OCI-LY3 (cell line): ENCODE data around the gene GAS5.
"Not testable (repeated sequence)": the region's sequence is repeated elsewhere in the genome, so short reads cannot be mapped to it uniquely, and the experiment has no call there.

Source experiments
- H2AFZ ChIP-seq: fragments of 200-600, 300-600 bp; shearing (Covaris generic); 2 replicates; pipeline ENCODE4 v1.6.0; 2014; ENCODE audit warnings: antibody characterized with exemption, low read depth, low read length
- H3K27ac ChIP-seq: fragments of 200-600, 300-600 bp; sonication (generic); 2 replicates; pipeline ENCODE4 v1.5.1; 2014; ENCODE audit warnings: mild to moderate bottlenecking, low read length, moderate library complexity, mixed read lengths
- H3K27me3 ChIP-seq: fragments of 200-600, 300-600 bp; sonication (generic); 2 replicates; pipeline ENCODE4 v1.6.1; 2014; ENCODE audit warnings: low read depth, low read length, mixed read lengths
- H3K36me3 ChIP-seq: fragments of 200-600, 300-600 bp; sonication (generic); replicated peaks from 2 replicates; pipeline ENCODE3; 2014; ENCODE audit warnings: low read depth, low read length, mixed read lengths
- H3K4me1 ChIP-seq: fragments of 300-600, 200-600 bp; sonication (generic); 2 replicates; pipeline ENCODE4 v1.6.1; 2014; ENCODE audit warnings: low read length, mixed read lengths
- H3K4me2 ChIP-seq: fragments of 200-600, 300-600 bp; sonication (generic); 2 replicates; pipeline ENCODE4 v1.6.1; 2014; ENCODE audit warnings: low read length, mixed read lengths
- H3K4me3 ChIP-seq: fragments of 300-600, 200-600 bp; sonication (generic); 2 replicates; pipeline ENCODE4 v1.5.1; 2014; ENCODE audit warnings: antibody characterized with exemption, mild to moderate bottlenecking, low read length, moderate library complexity
- H3K79me2 ChIP-seq: fragments of 300-600, 200-600 bp; shearing (Covaris generic); 2 replicates; pipeline ENCODE4 v1.6.1; 2014; ENCODE audit warnings: mild to moderate bottlenecking, low read length, mixed read lengths
- H3K9ac ChIP-seq: fragments of 300-600, 200-600 bp; shearing (Covaris generic); 2 replicates; pipeline ENCODE4 v1.6.0; 2014; ENCODE audit warnings: mild to moderate bottlenecking, low read length, moderate library complexity
- H3K9me3 ChIP-seq: fragments of 200-600, 300-600 bp; shearing (Covaris generic); 2 replicates; pipeline ENCODE4 v1.6.1; 2014; ENCODE audit warnings: low read length, mixed read lengths; ENCODE audit not compliant: insufficient read depth
- H4K20me1 ChIP-seq: fragments of 200-600, 300-600 bp; sonication (generic); 2 replicates; pipeline ENCODE4 v1.6.1; 2016; ENCODE audit warnings: low read length, mixed read lengths; ENCODE audit not compliant: insufficient read depth
- EZH2phosphoT487 ChIP-seq: fragments of 200-600 bp; shearing (Covaris generic); IDR thresholded peaks from 2 replicates; pipeline ENCODE4 v1.6.1; 2018; ENCODE audit warnings: antibody characterized with exemption, mixed run types, low read depth
- TF ChIP-seq, protein P1 (sequence below): fragments of 200-600, 300-600 bp; sonication (generic); IDR thresholded peaks from 2 replicates; pipeline ENCODE4 v1.5.1; 2014; ENCODE audit warnings: antibody characterized with exemption, low read length, low read depth

The GAS5 gene

DNA sequence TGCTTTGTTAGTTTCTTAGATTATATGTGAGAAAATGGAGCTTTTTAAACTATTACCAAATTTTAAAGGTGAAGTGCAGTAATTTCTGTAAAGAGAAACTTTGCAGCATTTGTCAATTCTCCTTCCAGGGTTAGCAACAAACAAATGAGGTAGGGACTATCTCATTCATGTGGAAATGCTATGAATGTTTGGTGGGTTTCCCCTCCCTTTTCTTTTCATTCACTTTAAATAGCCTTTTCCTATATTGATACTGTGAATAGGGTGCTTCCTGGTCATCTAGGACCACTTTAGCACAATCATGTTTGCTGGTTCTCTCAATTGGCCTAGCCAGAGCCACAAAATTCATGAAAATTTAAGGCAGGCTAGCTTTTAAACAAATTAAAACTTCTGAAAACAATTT, 21.0 kb upstream of the GAS5 start:
- Histone ChIP-seq H3K27ac (no peak overlapping the region), H4K20me1 (no peaks in the 10 kb centered on the region), H3K9ac (no peak overlapping the region), H3K4me2 (no peak overlapping the region), H3K4me3 (no peak overlapping the region), H3K79me2 (no peaks in the 10 kb centered on the region), H3K4me1 (no peaks in the 10 kb centered on the region), H2AFZ (no peak overlapping the region), H3K36me3 (peaks cover 7% of the 10 kb centered on the region), H3K9me3 (no peaks in the 10 kb centered on the region), H3K27me3 (no peaks in the 10 kb centered on the region)
- no peak for TF ChIP-seq EZH2phosphoT487
- TF ChIP-seq, protein P1, sequence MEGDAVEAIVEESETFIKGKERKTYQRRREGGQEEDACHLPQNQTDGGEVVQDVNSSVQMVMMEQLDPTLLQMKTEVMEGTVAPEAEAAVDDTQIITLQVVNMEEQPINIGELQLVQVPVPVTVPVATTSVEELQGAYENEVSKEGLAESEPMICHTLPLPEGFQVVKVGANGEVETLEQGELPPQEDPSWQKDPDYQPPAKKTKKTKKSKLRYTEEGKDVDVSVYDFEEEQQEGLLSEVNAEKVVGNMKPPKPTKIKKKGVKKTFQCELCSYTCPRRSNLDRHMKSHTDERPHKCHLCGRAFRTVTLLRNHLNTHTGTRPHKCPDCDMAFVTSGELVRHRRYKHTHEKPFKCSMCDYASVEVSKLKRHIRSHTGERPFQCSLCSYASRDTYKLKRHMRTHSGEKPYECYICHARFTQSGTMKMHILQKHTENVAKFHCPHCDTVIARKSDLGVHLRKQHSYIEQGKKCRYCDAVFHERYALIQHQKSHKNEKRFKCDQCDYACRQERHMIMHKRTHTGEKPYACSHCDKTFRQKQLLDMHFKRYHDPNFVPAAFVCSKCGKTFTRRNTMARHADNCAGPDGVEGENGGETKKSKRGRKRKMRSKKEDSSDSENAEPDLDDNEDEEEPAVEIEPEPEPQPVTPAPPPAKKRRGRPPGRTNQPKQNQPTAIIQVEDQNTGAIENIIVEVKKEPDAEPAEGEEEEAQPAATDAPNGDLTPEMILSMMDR: no peak

DNA sequence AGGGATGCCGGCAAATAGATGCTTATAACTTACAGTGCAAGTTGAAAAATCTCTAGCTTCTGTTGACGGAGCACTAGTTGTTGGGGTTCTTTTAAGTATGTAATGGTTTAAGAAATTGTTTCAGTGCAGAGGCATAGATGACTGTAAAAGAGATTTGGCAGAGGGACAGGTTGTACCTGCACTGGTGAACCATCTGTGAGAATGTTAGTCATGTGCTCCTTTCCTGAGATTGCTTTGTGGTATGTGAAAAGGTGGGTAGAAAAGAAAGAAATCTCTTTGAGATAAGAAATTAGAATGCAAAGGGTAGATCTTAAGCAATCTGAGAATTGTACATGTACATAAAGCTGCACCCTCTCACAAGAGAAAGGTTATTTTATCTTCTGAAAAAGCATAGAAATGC, 19.8 kb upstream of the GAS5 start:
- Histone ChIP-seq H4K20me1 (no peaks in the 10 kb centered on the region), H3K4me2 (no peak overlapping the region), H3K4me1 (no peaks in the 10 kb centered on the region), H3K9ac (no peak overlapping the region), H2AFZ (no peak overlapping the region), H3K27me3 (no peaks in the 10 kb centered on the region), H3K4me3 (no peak overlapping the region), H3K79me2 (no peaks in the 10 kb centered on the region), H3K27ac (no peak overlapping the region), H3K9me3 (no peaks in the 10 kb centered on the region), H3K36me3 (peaks cover 7% of the 10 kb centered on the region)
- no peak for TF ChIP-seq EZH2phosphoT487
- TF ChIP-seq, protein P1: no peak

DNA sequence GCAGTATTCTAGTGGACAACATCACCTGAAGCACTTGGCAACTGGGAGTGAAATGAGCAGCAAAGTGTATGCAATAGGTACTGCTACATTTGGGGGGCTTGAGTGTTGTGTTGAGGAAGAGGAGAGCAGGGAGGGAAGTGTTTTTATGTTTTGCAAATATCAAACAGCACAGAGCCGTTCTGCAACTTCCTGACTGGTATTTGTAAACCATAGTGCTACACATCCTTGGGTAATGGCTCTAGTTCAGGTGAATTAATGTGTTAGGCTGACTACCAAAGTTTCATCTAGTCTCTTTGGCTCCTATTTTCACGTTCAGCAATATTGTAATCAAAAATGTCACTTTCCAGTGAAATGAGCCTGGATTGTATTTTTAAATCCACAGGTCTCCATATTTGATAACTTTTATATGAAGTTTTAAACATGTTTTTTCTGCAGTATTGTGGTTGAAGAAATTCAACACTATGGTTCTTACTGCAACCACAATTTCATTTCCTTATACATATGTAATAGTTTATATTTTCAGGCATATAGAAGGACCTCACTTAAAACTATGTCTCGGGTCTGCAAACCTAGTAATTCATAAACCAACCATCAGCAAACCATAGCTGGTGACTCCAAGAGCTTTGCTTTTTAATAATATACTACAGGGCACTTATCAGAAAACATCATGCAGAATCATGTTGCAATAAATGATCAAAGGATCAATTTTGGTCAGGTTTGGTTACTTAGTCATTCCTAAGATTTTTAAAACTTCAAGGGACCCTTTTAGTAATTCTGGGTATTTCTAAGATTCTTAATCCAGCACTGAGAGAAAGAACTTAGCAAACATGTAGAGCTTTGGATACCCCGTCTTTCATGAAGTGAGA, 19.2 kb upstream of the GAS5 start:
- H3K4me2 ChIP-seq: no peak overlapping the region
- H3K27ac ChIP-seq: no peak overlapping the region
- no peaks in the 10 kb centered on the region for H4K20me1 ChIP-seq
- H3K9me3 ChIP-seq: no peaks in the 10 kb centered on the region
- H3K4me1 ChIP-seq: no peaks in the 10 kb centered on the region
- H3K4me3 ChIP-seq: no peak overlapping the region
- H3K36me3 ChIP-seq: peaks cover 7% of the 10 kb centered on the region
- TF ChIP-seq, protein P1: no peak
- TF ChIP-seq EZH2phosphoT487: no peak
- H3K79me2 ChIP-seq: no peaks in the 10 kb centered on the region
- H2AFZ ChIP-seq: no peak overlapping the region
- H3K9ac ChIP-seq: no peak overlapping the region
- H3K27me3 ChIP-seq: no peaks in the 10 kb centered on the region

DNA sequence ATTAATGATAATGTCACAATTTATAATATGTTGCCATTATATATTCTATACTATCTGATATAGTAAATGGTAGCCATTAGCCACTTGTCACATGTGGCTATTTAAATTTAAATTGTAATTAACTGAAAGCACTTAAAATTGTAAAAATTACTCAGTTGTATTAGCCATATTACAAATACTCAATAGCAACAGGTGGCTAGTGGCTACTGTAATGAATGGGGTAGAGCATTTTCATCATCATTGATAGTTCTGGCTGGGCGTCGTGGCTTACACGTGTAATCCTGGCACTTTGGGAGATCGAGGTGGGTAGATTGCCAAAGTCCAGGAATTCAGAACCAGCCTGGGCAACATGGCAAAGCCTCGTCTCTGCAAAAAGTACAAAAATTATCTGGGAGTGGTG, 16.9 kb upstream of the GAS5 start:
- H3K79me2 ChIP-seq: no peaks in the 10 kb centered on the region

DNA sequence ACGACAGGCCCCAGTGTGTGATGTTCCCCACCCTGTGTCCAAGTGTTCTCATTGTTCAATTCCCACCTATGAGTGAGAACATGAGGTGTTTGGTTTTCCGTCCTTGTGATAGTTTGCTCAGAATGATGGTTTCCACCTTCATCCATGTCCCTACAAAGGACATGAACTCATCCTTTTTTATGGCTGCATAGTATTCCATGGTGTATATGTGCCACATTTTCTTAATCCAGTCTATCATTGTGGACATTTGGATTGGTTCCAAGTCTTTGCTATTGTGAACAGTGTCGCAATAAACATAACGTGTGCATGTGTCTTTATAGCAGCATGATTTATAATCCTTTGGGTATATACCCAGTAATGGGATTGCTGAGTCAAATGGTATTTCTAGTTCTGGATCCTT, 13.3 kb upstream of the GAS5 start:
- H3K4me1 ChIP-seq, H3K79me2 ChIP-seq, H3K4me3 ChIP-seq, H3K9me3 ChIP-seq, H3K36me3 ChIP-seq, H4K20me1 ChIP-seq, H3K9ac ChIP-seq, H3K4me2 ChIP-seq, H2AFZ ChIP-seq, H3K27ac ChIP-seq, H3K27me3 ChIP-seq: not testable (repeated sequence)

More for the DNA sequence above, 16.9 kb upstream of the GAS5 start:
- H3K27me3 ChIP-seq: no peaks in the 10 kb centered on the region
- H2AFZ ChIP-seq: no peak overlapping the region
- no peak for TF ChIP-seq EZH2phosphoT487
- TF ChIP-seq, protein P1: no peak
- no peaks in the 10 kb centered on the region for H3K9me3 ChIP-seq
- no peaks in the 10 kb centered on the region for H3K4me1 ChIP-seq
- no peak overlapping the region for H3K9ac ChIP-seq
- H3K4me3 ChIP-seq: no peak overlapping the region
- H3K27ac ChIP-seq: no peak overlapping the region
- peaks cover 7% of the 10 kb centered on the region for H3K36me3 ChIP-seq
- no peak overlapping the region for H3K4me2 ChIP-seq
- H4K20me1 ChIP-seq: no peaks in the 10 kb centered on the region
